ENCODE data around the gene GYS2. TPM values are rescaled to one million over a fixed set of nuclear protein-coding genes. Genes with fewer than 3 reads are reported as not detected.
"Not testable (repeated sequence)": the region's sequence is repeated elsewhere in the genome, so short reads cannot be mapped to it uniquely, and the experiment has no call there.

The GYS2 gene
- total and polyA plus RNA-seq, 2 donors (not counting 1 experiment from before 2014, with no cell fraction given) = not detected

DNA sequence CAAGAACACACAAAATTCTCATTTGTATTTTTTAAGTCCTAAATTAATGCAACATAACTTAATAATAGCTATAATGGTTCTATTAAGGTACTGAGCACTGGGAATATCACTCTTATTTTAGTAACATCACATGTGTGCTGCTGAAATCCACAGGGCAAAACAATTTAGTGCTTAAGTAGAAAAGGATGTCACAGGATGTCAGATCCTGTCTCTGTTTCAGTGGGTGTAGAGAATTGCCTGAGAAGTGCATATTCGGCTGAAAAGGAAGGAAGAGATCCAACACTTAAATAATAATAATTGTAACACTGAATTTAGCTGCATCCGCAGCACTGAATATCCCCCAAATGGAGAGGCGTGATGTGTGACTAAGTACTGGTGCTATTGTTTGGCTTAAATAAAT lies 44.4 kb upstream of the GYS2 start:
- H3K79me2 ChIP-seq (ENCODE audit: control insufficient read depth, insufficient read depth, low read length) = peaks cover 25% of the 10 kb centered on the region
- H3K4me3 ChIP-seq (replicated peaks in 1 of 4; ENCODE audit: control extremely low read depth in 1 of 4, insufficient read depth in 1 of 4, low read depth in 3 of 4, low read length in 4 of 4) = no peak overlapping the region
- H3K27ac ChIP-seq (ENCODE audit: insufficient read depth, low read length) = no peak overlapping the region
- H3K9ac ChIP-seq (ENCODE audit: insufficient read depth, low read length) = no peak overlapping the region
- no peak for DNase-seq (ENCODE audit: low read depth in 2 of 2)
- peaks cover 10% of the 10 kb centered on the region for H3K36me3 ChIP-seq (ENCODE audit: control insufficient read depth, insufficient read depth, low read length)
- H3K4me1 ChIP-seq (ENCODE audit: control insufficient read depth, extremely low read depth, insufficient read depth, low read length) = peaks cover 3% of the 10 kb centered on the region
- no peaks in the 10 kb centered on the region for H3K9me3 ChIP-seq (ENCODE audit: control insufficient read depth, insufficient read depth, low read depth, low read length)
- H4K20me1 ChIP-seq (ENCODE audit: control insufficient read depth, extremely low read depth, insufficient read depth, low read length) = no peaks in the 10 kb centered on the region
- H3K4me2 ChIP-seq (ENCODE audit: extremely low read depth, insufficient read depth, low read length) = no peak overlapping the region
- TF ChIP-seq, protein P1, sequence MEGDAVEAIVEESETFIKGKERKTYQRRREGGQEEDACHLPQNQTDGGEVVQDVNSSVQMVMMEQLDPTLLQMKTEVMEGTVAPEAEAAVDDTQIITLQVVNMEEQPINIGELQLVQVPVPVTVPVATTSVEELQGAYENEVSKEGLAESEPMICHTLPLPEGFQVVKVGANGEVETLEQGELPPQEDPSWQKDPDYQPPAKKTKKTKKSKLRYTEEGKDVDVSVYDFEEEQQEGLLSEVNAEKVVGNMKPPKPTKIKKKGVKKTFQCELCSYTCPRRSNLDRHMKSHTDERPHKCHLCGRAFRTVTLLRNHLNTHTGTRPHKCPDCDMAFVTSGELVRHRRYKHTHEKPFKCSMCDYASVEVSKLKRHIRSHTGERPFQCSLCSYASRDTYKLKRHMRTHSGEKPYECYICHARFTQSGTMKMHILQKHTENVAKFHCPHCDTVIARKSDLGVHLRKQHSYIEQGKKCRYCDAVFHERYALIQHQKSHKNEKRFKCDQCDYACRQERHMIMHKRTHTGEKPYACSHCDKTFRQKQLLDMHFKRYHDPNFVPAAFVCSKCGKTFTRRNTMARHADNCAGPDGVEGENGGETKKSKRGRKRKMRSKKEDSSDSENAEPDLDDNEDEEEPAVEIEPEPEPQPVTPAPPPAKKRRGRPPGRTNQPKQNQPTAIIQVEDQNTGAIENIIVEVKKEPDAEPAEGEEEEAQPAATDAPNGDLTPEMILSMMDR (conservative IDR thresholded peaks at IDR 0.05 in 1 of 2, IDR thresholded peaks at IDR 0.05 in 1 of 2; ENCODE audit: low read depth in 1 of 2, low read length in 2 of 2) = no peak
- TF ChIP-seq EZH2 (IDR thresholded peaks at IDR 0.05; ENCODE audit: low read length, missing control alignments) = no peak
- H3K27me3 ChIP-seq (ENCODE audit: control insufficient read depth, insufficient read depth, low read length) = no peaks in the 10 kb centered on the region
- H2AFZ ChIP-seq (ENCODE audit: low read length) = no peak overlapping the region

DNA sequence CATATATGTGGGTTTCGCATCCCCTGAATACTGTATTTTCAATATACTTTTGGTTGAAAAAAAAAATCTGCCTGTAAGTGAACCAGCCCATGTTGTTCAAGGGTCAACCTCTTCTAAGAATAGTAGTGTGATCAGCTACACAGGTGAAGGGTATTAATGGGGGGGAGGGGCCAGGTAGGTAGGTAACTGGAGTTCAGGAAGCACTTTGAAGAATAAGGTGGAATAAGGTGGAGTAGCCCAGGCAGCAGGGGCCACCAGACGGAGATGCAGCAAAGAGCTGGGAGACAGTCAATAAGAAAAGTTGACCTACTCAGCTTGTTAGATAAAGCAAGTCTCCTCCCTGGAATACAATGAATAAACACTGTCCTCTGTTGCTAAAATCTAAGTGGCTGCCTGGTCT lies 43.7 kb upstream of the GYS2 start:
- no peaks in the 10 kb centered on the region for H3K9me3 ChIP-seq (ENCODE audit: control insufficient read depth, insufficient read depth, low read depth, low read length)
- peaks cover 20% of the 10 kb centered on the region for H3K79me2 ChIP-seq (ENCODE audit: control insufficient read depth, insufficient read depth, low read length)
- DNase-seq (ENCODE audit: low read depth in 2 of 2) = no peak
- H3K9ac ChIP-seq (ENCODE audit: insufficient read depth, low read length) = no peak overlapping the region
- no peak for TF ChIP-seq EZH2 (IDR thresholded peaks at IDR 0.05; ENCODE audit: low read length, missing control alignments)
- TF ChIP-seq, protein P1 (conservative IDR thresholded peaks at IDR 0.05 in 1 of 2, IDR thresholded peaks at IDR 0.05 in 1 of 2; ENCODE audit: low read depth in 1 of 2, low read length in 2 of 2) = no peak
- no peak overlapping the region for H2AFZ ChIP-seq (ENCODE audit: low read length)
- H3K4me1 ChIP-seq (ENCODE audit: control insufficient read depth, extremely low read depth, insufficient read depth, low read length) = peaks cover 3% of the 10 kb centered on the region
- no peak overlapping the region for H3K27ac ChIP-seq (ENCODE audit: insufficient read depth, low read length)
- H3K36me3 ChIP-seq (ENCODE audit: control insufficient read depth, insufficient read depth, low read length) = peaks cover 8% of the 10 kb centered on the region
- no peaks in the 10 kb centered on the region for H4K20me1 ChIP-seq (ENCODE audit: control insufficient read depth, extremely low read depth, insufficient read depth, low read length)
- no peaks in the 10 kb centered on the region for H3K27me3 ChIP-seq (ENCODE audit: control insufficient read depth, insufficient read depth, low read length)
- no peak overlapping the region for H3K4me3 ChIP-seq (replicated peaks in 1 of 4; ENCODE audit: control extremely low read depth in 1 of 4, insufficient read depth in 1 of 4, low read depth in 3 of 4, low read length in 4 of 4)
- no peak overlapping the region for H3K4me2 ChIP-seq (ENCODE audit: extremely low read depth, insufficient read depth, low read length)

DNA sequence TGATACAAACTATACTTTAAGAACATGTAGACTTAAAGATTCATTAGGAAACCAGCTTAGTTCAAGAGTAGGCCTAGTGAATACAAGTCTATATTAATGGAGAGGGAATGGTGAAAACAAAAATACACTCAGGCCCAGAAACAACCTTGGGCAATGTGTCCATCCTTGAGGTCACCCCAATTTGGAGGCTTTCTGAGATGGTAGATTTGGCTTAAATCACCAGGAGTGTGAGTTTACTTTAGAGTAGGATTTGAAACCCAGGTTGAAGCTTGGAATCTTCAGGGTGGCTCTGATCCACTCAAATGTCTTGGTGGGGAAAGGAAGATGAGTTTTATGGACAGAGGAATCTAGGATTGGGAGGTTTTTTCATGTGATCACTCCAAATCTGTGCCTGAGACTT lies 42.5 kb upstream of the GYS2 start:
- Histone ChIP-seq H3K4me2 (ENCODE audit: extremely low read depth, insufficient read depth, low read length) (no peak overlapping the region), H3K36me3 (ENCODE audit: control insufficient read depth, insufficient read depth, low read length) (peaks cover 5% of the 10 kb centered on the region)
- no peak for DNase-seq (ENCODE audit: low read depth in 2 of 2)

DNA sequence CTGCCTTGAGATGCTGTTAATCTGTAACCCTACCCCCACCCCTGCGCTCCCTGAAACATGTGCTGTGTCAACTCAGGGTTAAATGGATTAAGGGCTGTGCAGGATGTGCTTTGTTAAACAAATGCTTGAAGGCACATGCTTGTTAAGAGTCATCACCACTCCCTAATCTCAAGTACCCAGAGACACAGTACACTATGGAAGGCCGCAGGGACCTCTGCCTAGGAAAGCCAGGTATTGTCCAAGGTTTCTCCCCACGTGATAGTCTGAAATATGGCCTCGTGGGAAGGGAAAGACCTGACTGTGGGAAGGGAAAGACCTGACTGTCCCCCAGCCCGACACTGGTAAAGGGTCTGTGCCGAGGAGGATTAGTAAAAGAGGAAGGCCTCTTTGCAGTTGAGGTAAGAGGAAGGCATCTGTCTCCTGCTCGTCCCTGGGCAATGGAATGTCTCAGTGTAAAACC lies 40.4 kb upstream of the GYS2 start:
- H3K27ac ChIP-seq (ENCODE audit: insufficient read depth, low read length); H3K27me3 ChIP-seq (ENCODE audit: control insufficient read depth, insufficient read depth, low read length); H3K4me3 ChIP-seq (replicated peaks in 1 of 4; ENCODE audit: control extremely low read depth in 1 of 4, insufficient read depth in 1 of 4, low read depth in 3 of 4, low read length in 4 of 4); H3K9ac ChIP-seq (ENCODE audit: insufficient read depth, low read length); H3K4me1 ChIP-seq (ENCODE audit: control insufficient read depth, extremely low read depth, insufficient read depth, low read length); H4K20me1 ChIP-seq (ENCODE audit: control insufficient read depth, extremely low read depth, insufficient read depth, low read length); H3K4me2 ChIP-seq (ENCODE audit: extremely low read depth, insufficient read depth, low read length); H3K9me3 ChIP-seq (ENCODE audit: control insufficient read depth, insufficient read depth, low read depth, low read length); H2AFZ ChIP-seq (ENCODE audit: low read length); H3K36me3 ChIP-seq (ENCODE audit: control insufficient read depth, insufficient read depth, low read length); H3K79me2 ChIP-seq (ENCODE audit: control insufficient read depth, insufficient read depth, low read length): not testable (repeated sequence)
- DNase-seq (ENCODE audit: low read depth in 2 of 2) = peak in 1 of 2 donors; percentile 13

More for the DNA sequence above, 42.5 kb upstream of the GYS2 start:
- Histone ChIP-seq H3K9ac (ENCODE audit: insufficient read depth, low read length) (no peak overlapping the region), H3K9me3 (ENCODE audit: control insufficient read depth, insufficient read depth, low read depth, low read length) (no peaks in the 10 kb centered on the region), H3K27me3 (ENCODE audit: control insufficient read depth, insufficient read depth, low read length) (no peaks in the 10 kb centered on the region), H3K4me3 (replicated peaks in 1 of 4; ENCODE audit: control extremely low read depth in 1 of 4, insufficient read depth in 1 of 4, low read depth in 3 of 4, low read length in 4 of 4) (no peak overlapping the region), H3K27ac (ENCODE audit: insufficient read depth, low read length) (no peak overlapping the region), H4K20me1 (ENCODE audit: control insufficient read depth, extremely low read depth, insufficient read depth, low read length) (no peaks in the 10 kb centered on the region), H3K79me2 (ENCODE audit: control insufficient read depth, insufficient read depth, low read length) (peaks cover 9% of the 10 kb centered on the region), H3K4me1 (ENCODE audit: control insufficient read depth, extremely low read depth, insufficient read depth, low read length) (no peaks in the 10 kb centered on the region), H2AFZ (ENCODE audit: low read length) (no peak overlapping the region)
- TF ChIP-seq EZH2 (IDR thresholded peaks at IDR 0.05; ENCODE audit: low read length, missing control alignments) = no peak
- TF ChIP-seq, protein P1 (conservative IDR thresholded peaks at IDR 0.05 in 1 of 2, IDR thresholded peaks at IDR 0.05 in 1 of 2; ENCODE audit: low read depth in 1 of 2, low read length in 2 of 2) = no peak
